Natural killer cell (primary cell): ENCODE results near the gene SMARCA2. TPM values are rescaled to one million over a fixed set of nuclear protein-coding genes. Genes with fewer than 3 reads are reported as not detected.

Source experiments
- ATAC-seq, 3 donors: fragments of 150-1000 bp in 2 of 3; fragments of 200-7000 bp in 1 of 3; cut with Tn5 transposase; 1 replicate in 1 of 3; 2 replicates in 2 of 3; pipeline ENCODE4 v1.10.0; 2021; ENCODE audit warnings: mild to moderate bottlenecking in 2 of 3, moderate library complexity in 2 of 3
- DNase-seq, 2 donors: peaks; one replicate each; pipeline versions ENCODE4 v3.0.0 to v3.0.0-alpha.2; 2013 to 2021; ENCODE audit warnings: mixed read lengths in 1 of 2
- H3K27ac ChIP-seq: one replicate; pipeline ENCODE4 v1.5.1; 2013; ENCODE audit warnings: mild to moderate bottlenecking, low read length
- H3K27me3 ChIP-seq: one replicate; pipeline ENCODE4 v1.6.1; 2013; ENCODE audit warnings: low read length; ENCODE audit not compliant: control insufficient read depth, insufficient read depth
- H3K36me3 ChIP-seq: one replicate; pipeline ENCODE4 v1.6.1; 2013; ENCODE audit warnings: low read length; ENCODE audit not compliant: control insufficient read depth, insufficient read depth
- H3K4me1 ChIP-seq: one replicate; pipeline ENCODE4 v1.6.1; 2013; ENCODE audit warnings: low read length; ENCODE audit not compliant: control insufficient read depth, insufficient read depth
- H3K4me3 ChIP-seq: one replicate; pipeline ENCODE4 v1.5.1; 2013; ENCODE audit warnings: low read length
- H3K9me3 ChIP-seq: one replicate; pipeline ENCODE4 v1.6.1; 2013; ENCODE audit warnings: low read length; ENCODE audit not compliant: control insufficient read depth, insufficient read depth
- H3K27ac Mint-ChIP-seq, 2 donors: one replicate each; pipeline ENCODE4 v1.8.0; 2022; ENCODE audit warnings: mild to moderate bottlenecking in 2 of 2, mixed read lengths in 2 of 2, moderate library complexity in 1 of 2
- H3K27me3 Mint-ChIP-seq, 2 donors: one replicate each; pipeline ENCODE4 v1.8.0; 2022; ENCODE audit warnings: low read depth in 2 of 2, mixed read lengths in 2 of 2
- H3K36me3 Mint-ChIP-seq: one replicate; pipeline ENCODE4 v1.8.0; 2022; ENCODE audit warnings: mixed read lengths
- H3K4me1 Mint-ChIP-seq, 2 donors: one replicate each; pipeline ENCODE4 v1.8.0; 2022; ENCODE audit warnings: mixed read lengths in 2 of 2
- H3K4me3 Mint-ChIP-seq: one replicate; pipeline ENCODE4 v1.8.0; 2022; ENCODE audit warnings: mild to moderate bottlenecking, moderate library complexity, mixed read lengths
- H3K9me3 Mint-ChIP-seq, 2 donors: one replicate each; pipeline ENCODE4 v1.8.0; 2022; ENCODE audit warnings: mixed read lengths in 2 of 2
- WGBS: methylation state at CpG from one replicate; pipeline ENCODE4 v1.1.7; 2013; ENCODE audit warnings: missing lambda C conversion rate; ENCODE audit not compliant: insufficient coverage; 5-methylcytosine and 5-hydroxymethylcytosine counted together
- intact Hi-C: fragments of 100-400 bp; cut with micrococcal nuclease; formaldehyde crosslinking; loops from one replicate; pipeline ENCODE4 v1.14.2; 2022
- total RNA-seq, 4 donors: library from RNA; stranded (reverse); fragments of 120-200 nt in 1 of 4; gene quantifications; one replicate each; pipeline versions ENCODE4 v1.2.3 to v1.2.4, GENCODE V29; 2013 to 2022
- TF ChIP-seq, protein P1 (sequence below): fragments of 200-600 bp; IDR thresholded peaks from one replicate; pipeline ENCODE4 v1.8.0; 2022; ENCODE audit warnings: antibody characterized with exemption

The SMARCA2 gene
- total RNA-seq, 3 donors from 2014 or later (not counting 1 experiment from before 2014, with no cell fraction given), result 303 to 324 (median 308) TPM

DNA sequence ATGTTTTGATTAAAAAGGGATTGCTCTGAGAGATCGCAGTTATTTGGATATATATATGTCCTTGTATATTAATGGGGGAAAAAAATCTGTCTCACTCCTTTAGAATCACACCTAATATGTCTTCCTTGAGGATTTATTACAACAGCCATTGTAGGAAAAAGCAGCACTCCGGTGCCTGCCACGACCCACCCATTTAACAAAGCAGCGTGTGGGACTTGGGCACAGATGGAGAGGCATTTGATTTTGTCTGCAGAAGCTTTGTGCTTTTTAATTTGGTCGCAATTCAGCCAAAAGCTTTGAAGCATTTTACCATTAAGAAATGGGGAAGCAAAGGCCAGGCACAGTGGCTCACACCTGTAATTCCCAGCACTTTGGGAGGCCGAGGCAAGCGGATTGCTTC, 159.2 kb downstream of the SMARCA2 start:
- H3K36me3 ChIP-seq, result peaks cover 12% of the 10 kb centered on the region
- H3K27ac Mint-ChIP-seq, result peak overlapping the region in 1 of 2 donors; percentile 16

DNA sequence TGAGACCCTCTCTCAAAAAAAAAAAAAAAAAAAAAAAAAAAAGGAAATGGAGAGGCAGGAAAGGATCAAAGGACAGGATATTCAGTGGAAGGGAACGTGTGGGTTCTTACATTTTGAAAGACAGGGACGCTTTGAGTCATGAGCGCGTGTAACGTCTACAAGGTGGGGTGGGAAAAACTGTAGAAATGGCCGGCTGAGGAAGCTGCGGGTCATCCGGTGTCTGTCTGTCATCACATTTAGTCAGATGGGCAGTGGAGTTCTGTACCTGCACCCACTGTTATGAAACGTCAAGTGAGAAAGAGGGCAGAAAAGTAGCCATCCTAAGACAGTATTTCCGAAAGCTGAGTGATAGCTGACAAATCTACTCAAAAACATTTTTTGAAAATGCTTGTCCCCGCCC, 159.8 kb downstream of the SMARCA2 start:
- Mint-ChIP-seq H3K27me3 (no peaks in the 10 kb centered on the region), H3K9me3 (no peaks in the 10 kb centered on the region), H3K27ac (peak overlapping the region in 1 of 2 donors; percentile 16), H3K4me1 (peaks cover 24 to 38% of the 10 kb centered on the region in 2 donors), H3K4me3 (no peak overlapping the region), H3K36me3 (peaks cover 6% of the 10 kb centered on the region)
- ATAC-seq (no peak), DNase-seq (no peak)
- Histone ChIP-seq H3K27me3 (no peaks in the 10 kb centered on the region), H3K4me1 (no peaks in the 10 kb centered on the region), H3K27ac (no peak overlapping the region), H3K9me3 (no peaks in the 10 kb centered on the region), H3K4me3 (no peak overlapping the region), H3K36me3 (peaks cover 8% of the 10 kb centered on the region)
- intact Hi-C loops, result no loop called here
- TF ChIP-seq, protein P1, sequence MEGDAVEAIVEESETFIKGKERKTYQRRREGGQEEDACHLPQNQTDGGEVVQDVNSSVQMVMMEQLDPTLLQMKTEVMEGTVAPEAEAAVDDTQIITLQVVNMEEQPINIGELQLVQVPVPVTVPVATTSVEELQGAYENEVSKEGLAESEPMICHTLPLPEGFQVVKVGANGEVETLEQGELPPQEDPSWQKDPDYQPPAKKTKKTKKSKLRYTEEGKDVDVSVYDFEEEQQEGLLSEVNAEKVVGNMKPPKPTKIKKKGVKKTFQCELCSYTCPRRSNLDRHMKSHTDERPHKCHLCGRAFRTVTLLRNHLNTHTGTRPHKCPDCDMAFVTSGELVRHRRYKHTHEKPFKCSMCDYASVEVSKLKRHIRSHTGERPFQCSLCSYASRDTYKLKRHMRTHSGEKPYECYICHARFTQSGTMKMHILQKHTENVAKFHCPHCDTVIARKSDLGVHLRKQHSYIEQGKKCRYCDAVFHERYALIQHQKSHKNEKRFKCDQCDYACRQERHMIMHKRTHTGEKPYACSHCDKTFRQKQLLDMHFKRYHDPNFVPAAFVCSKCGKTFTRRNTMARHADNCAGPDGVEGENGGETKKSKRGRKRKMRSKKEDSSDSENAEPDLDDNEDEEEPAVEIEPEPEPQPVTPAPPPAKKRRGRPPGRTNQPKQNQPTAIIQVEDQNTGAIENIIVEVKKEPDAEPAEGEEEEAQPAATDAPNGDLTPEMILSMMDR, result no peak
- 91% methylated on average over 11 of the region's 11 CpGs for whole genome bisulfite sequencing

More for the DNA sequence above, 159.2 kb downstream of the SMARCA2 start:
- no peaks in the 10 kb centered on the region for H3K4me1 ChIP-seq
- Mint-ChIP-seq H3K4me3 (no peak overlapping the region), H3K4me1 (peaks cover 20 to 32% of the 10 kb centered on the region in 2 donors), H3K9me3 (no peaks in the 10 kb centered on the region), H3K36me3 (peaks cover 6% of the 10 kb centered on the region), H3K27me3 (no peaks in the 10 kb centered on the region)
- no peak for ATAC-seq
- H3K27ac ChIP-seq, result no peak overlapping the region
- 98% methylated on average over 6 of the region's 7 CpGs for WGBS
- TF ChIP-seq, protein P1, result no peak
- H3K27me3 ChIP-seq, result no peaks in the 10 kb centered on the region
- no peak for DNase-seq
- no peak overlapping the region for H3K4me3 ChIP-seq
- intact Hi-C loops, result no loop called here
- H3K9me3 ChIP-seq, result no peaks in the 10 kb centered on the region

GRCh38 chr9:2177121-2177520, 162.0 kb downstream of the SMARCA2 start:
- Mint-ChIP-seq H3K27me3 (no peaks in the 10 kb centered on the region), H3K4me3 (no peak overlapping the region), H3K36me3 (no peaks in the 10 kb centered on the region), H3K9me3 (no peaks in the 10 kb centered on the region), H3K27ac (no peak overlapping the region), H3K4me1 (peaks cover 24 to 30% of the 10 kb centered on the region in 2 donors)
- Histone ChIP-seq H3K27me3 (no peaks in the 10 kb centered on the region), H3K4me3 (no peak overlapping the region), H3K27ac (no peak overlapping the region), H3K9me3 (no peaks in the 10 kb centered on the region), H3K36me3 (peaks cover 5% of the 10 kb centered on the region), H3K4me1 (no peaks in the 10 kb centered on the region)
- TF ChIP-seq, protein P1, result no peak
- intact Hi-C loops, result no loop called here
- WGBS, result 100% methylated on average over 1 of the region's 2 CpGs
- DNase-seq (no peak), ATAC-seq (no peak)

DNA sequence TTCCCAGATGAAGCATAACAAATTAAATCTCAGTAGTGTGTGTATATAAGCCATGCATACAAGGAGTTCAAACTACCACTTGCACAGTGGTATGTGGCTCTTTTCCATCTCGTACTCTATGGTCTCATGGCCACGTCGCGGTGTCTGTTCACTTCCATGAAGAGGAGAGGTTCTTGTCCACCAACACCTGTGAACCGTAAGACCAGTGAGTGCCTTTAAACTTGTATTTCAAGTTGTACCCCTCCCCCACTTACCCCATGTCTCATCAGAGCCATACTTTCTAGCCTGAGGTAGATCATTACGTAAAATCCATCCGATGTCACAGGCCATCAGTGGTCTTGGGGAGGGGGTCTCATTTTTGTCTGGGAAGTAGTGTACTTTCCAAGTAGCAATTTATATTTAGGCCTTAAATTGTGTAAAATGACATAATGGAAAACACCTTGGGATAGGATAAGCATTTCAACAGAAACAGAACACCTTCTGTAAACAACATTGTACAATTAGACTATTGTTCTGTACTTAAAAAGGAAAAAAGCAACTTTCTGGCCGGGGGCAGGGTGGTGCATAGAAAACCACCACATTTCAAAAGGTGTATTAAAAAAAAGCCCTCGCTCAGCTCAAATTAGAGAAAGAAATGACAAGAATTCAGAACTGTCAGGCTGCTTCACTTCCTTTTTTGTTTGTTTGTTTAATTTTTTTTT, 163.0 kb downstream of the SMARCA2 start:
- Mint-ChIP-seq H3K36me3 (peaks cover 1% of the 10 kb centered on the region), H3K4me3 (no peak overlapping the region), H3K27me3 (no peaks in the 10 kb centered on the region), H3K9me3 (no peaks in the 10 kb centered on the region), H3K4me1 (peaks cover 15 to 30% of the 10 kb centered on the region in 2 donors), H3K27ac (peak overlapping the region; percentile 27 to 77)
- Histone ChIP-seq H3K27me3 (no peaks in the 10 kb centered on the region), H3K27ac (no peak overlapping the region), H3K36me3 (peaks cover 12% of the 10 kb centered on the region), H3K4me1 (no peaks in the 10 kb centered on the region), H3K4me3 (no peak overlapping the region), H3K9me3 (no peaks in the 10 kb centered on the region)
- TF ChIP-seq, protein P1, result no peak
- intact Hi-C loops, result no loop called here
- WGBS, result 97% methylated on average over 9 of the region's 9 CpGs
- no peak for DNase-seq
- ATAC-seq, result no peak
